PFSK-1 (cell line): ENCODE data around the gene GPBP1L1.

Source experiments
- FOXP2 ChIP-seq: optimal IDR thresholded peaks from 2 replicates; pipeline ENCODE3; 2011; ENCODE audit warnings: borderline replicate concordance, control low read depth, inconsistent platforms; ENCODE audit not compliant: insufficient read depth; ENCODE audit errors: extremely low read length, extremely low read depth
- POLR2AphosphoS5 ChIP-seq: IDR thresholded peaks from 2 replicates; pipeline ENCODE4 v1.6.1; 2012; ENCODE audit warnings: low read depth, mild to moderate bottlenecking, control low read depth, low read length, moderate library complexity
- SIN3A ChIP-seq: IDR thresholded peaks from 2 replicates; pipeline ENCODE4 v1.6.1; 2012; ENCODE audit warnings: mild to moderate bottlenecking, low read length, moderate library complexity, borderline replicate concordance; ENCODE audit not compliant: insufficient read depth
- TAF1 ChIP-seq: IDR thresholded peaks from 2 replicates; pipeline ENCODE4 v1.6.1; 2012; ENCODE audit warnings: low read length, control low read depth, borderline replicate concordance; ENCODE audit not compliant: insufficient read depth
- TF ChIP-seq, protein P1 (sequence below), 2 experiments: IDR thresholded peaks; 2 replicates each; pipeline versions ENCODE4 v1.6.1 to v1.8.0; 2011 to 2012; ENCODE audit warnings: low read depth in 2 of 2, low read length in 2 of 2, control low read depth in 1 of 2, inconsistent platforms in 1 of 2, mild to moderate bottlenecking in 1 of 2, moderate library complexity in 1 of 2; ENCODE audit not compliant: insufficient read depth in 1 of 2

DNA sequence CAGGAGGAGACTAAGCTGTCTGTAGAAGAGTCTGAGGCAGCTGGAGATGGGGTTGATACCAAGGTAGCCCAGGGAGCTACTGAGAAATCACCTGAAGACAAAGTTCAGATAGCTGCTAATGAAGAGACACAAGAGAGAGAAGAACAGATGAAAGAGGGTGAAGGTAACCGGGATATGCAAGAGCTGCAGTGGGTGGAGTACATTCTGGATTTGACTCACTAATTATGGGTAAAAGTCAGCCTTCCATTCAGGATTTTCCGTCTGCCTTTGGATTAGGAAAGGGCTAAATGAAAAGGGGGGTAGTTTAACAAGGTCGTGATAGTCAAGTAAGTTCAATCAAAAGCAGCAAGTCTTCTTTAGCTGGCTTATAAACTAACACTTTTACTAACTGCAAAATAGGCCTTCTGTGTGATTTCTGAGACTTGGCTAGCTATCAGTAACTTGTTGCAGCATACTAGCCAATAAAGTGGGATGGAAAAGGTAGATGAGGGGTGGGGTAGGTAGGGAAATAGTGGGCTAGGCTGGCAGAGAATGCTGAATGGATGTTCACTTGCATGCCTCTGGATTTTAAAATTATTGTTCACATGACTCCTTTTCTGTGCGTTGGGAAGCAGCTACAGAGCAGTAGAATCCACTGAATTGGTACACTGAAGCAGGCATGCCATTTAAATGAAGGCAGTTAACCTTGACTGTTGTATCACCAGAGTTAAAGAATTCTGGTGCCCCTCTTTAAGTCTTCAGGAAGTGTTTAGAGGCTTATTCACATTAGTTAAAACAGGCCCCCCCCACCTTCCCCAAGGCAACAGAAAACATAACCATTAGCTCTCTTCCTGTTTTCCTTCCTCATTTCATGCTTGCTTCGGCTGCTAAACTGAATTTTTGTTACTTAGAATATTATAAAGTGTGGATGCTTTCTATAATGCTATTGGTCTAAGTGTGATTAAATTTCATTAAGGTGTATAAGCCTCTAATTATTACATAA, 77.9 kb downstream of the GPBP1L1 start:
- TF ChIP-seq TAF1, result no peak
- TF ChIP-seq POLR2AphosphoS5, result no peak
- TF ChIP-seq, protein P1, sequence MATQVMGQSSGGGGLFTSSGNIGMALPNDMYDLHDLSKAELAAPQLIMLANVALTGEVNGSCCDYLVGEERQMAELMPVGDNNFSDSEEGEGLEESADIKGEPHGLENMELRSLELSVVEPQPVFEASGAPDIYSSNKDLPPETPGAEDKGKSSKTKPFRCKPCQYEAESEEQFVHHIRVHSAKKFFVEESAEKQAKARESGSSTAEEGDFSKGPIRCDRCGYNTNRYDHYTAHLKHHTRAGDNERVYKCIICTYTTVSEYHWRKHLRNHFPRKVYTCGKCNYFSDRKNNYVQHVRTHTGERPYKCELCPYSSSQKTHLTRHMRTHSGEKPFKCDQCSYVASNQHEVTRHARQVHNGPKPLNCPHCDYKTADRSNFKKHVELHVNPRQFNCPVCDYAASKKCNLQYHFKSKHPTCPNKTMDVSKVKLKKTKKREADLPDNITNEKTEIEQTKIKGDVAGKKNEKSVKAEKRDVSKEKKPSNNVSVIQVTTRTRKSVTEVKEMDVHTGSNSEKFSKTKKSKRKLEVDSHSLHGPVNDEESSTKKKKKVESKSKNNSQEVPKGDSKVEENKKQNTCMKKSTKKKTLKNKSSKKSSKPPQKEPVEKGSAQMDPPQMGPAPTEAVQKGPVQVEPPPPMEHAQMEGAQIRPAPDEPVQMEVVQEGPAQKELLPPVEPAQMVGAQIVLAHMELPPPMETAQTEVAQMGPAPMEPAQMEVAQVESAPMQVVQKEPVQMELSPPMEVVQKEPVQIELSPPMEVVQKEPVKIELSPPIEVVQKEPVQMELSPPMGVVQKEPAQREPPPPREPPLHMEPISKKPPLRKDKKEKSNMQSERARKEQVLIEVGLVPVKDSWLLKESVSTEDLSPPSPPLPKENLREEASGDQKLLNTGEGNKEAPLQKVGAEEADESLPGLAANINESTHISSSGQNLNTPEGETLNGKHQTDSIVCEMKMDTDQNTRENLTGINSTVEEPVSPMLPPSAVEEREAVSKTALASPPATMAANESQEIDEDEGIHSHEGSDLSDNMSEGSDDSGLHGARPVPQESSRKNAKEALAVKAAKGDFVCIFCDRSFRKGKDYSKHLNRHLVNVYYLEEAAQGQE (IDR thresholded peaks at IDR 0.05; ENCODE audit: insufficient read depth in 1 of 2, low read depth in 2 of 2, low read length in 2 of 2), result no peak
- TF ChIP-seq SIN3A, result no peak
- no peak for TF ChIP-seq FOXP2
